ENCODE results near the gene SLIT3.

The SLIT3 gene

DNA sequence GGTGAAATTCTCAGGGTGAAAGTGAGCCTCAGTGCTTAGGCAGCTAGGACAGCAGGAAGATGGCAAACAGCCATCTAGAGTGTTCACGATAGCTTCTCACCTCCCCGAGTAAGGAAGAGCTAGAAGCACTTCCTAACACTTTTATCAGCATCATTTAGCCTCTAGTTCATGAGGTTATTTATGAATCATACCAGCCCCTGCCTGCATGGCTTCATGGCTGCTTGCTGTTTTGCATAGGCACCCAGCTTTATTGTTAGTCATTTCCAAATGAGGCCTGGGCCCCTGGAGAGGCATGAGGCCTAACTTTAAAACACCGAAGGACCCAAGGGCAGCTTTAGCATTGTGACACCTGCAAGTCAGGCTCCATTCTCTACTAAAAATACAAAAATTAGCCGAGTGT lies 586.9 kb downstream of the SLIT3 start:
- DNase-seq = no peak

DNA sequence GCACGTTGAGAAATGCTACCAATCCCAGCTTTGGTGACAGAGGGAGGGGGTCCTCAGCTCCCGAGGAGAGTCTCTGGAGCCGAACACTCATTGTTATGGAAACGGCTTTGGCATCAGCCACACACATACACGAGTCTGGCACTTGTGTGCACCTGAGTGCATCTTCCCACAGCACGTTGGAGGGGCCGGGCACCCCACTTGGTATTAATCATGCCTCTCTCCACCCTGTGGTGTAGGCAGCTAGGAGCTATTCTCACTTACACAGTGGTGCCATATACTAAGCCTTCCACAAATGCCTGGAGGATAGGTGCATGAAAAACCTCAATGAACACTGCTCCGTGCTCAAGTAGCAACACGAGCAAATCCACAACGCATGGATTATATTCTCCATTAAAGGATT lies 587.9 kb downstream of the SLIT3 start:
- DNase-seq = no peak

DNA sequence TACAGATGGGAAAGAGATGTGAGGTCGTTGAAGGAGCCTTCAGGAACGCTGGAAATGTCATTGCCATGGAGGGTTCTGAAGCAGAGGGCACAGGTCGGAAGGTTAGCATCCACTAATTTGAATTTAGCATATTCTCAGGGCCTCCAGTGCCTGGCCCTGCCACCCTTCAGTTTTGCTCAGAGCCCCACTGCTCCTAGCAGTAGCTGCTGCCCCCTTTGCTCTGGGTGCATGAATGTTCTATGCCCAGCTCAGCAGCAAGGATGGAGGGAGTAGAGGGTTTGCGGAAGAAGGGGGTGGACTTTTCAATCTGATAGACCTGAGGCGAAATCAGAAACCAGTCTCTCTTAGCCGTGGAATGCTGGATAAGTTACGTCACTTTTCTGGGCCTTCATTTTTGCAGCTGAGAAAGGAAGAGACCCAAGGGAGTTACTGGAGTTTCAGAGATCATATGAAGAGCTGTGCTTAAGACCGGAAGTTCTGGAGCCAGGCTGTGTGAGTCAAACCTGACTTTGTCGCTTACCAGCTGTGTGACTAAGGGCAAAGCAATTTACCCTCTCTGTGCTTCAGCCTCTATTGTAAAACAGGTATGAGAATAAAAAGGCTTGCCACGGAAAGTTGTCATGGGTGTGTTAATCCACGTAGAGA lies 588.5 kb downstream of the SLIT3 start:
- DNase-seq = no peak

DNA sequence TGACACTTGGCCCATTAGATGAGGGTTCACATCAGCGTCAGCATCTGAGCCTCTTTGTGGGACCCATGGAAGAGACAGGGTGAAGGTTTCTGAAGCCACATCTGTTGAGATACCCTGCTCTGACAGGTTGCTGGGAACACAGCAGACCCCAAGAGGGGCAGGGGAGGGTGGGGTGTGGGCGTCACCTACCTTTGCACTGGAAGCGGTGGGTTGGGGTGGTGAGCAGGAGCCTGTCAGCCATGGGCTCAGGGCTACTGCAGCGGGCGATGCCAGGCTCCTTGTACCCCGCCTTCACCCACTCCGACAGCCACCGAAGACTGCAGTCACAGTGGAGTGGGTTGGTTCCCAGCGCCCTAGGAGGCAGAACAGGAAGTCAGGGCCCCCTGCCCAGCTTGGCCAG lies 590.2 kb downstream of the SLIT3 start:
- no peak for DNase-seq

DNA sequence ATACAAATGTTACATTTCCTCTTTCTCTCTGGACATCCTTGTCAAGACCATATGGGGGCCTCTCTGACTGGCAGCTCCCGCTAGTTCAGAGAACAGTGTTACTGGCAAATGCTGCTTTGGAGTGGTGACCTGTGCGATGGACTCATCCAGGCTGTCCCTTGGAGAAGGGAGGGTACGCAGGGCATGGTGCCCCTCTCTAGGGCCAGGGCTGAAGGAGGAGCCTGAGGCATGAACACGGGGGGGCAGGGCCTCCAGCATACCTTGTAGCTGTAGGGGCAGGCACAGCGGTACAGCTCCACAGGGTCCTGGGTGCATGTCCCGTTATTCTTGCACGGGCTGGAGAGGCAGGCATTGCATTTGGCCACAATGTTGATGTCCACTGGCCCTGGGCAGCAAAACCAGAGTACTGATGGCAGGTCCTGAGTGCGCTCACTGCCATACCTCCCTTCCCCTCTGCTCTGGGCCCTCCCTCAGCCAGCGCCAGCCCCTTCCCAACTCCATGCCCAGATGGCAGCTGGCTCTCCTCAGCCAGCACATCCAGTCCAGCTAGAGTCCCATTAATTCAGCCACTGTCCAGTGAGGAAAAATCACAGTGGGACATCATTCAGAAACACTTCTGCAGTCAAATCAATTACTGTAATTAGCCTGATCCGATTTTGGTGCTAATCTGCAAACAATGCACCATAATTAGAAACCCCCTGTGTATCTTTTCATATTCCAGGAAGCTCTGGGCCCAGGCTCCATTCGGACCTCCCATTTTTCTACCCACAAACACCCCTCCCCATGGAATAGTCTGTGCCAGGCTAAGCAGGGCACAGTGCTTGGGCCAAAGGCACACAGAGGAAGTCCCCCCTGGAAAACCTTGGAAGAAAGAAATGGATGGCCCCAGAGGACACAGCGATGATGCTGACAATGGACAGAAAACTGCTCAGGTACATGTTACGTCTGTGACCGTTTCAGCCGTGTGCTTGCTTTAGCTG lies 592.9 kb downstream of the SLIT3 start:
- no peak for DNase-seq

DNA sequence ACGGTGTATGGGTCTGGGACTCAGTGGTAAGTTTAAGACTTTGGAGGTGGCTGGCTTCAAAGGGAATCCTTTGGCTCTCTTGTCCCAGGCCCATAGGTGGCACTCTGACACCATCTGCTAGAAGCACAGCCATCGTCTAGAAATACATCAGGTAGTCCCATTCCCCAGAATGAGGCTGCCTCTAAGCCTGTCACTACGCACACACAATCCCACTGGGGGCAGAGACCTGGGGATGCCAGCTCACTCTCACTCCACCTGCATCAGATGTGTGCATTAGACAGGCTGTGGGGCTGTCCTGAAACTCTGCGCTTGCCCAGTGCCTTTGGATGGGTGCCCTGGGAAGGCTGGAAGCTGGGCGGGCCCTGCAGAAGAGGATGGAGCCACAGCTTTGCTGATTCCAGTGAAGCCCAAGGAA lies 594.3 kb downstream of the SLIT3 start:
- DNase-seq = no peak

DNA sequence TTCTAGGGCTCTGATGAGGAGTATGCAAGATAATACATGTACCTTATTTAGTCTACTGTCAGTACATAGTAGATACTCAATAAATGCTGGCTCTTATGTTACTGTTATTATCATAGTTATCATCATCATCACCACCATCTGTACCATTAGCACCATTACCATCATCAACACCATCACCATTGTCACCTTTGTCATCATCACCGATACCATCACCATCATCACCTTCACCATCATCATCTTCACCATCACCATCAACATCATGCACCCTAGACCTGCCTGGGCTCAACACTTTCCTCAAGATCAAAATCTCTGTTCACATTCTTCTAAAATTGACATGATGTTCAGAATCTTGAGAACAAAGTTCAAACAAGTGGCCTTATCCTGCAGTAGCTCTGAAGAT lies 595.6 kb downstream of the SLIT3 start:
- DNase-seq = no peak

DNA sequence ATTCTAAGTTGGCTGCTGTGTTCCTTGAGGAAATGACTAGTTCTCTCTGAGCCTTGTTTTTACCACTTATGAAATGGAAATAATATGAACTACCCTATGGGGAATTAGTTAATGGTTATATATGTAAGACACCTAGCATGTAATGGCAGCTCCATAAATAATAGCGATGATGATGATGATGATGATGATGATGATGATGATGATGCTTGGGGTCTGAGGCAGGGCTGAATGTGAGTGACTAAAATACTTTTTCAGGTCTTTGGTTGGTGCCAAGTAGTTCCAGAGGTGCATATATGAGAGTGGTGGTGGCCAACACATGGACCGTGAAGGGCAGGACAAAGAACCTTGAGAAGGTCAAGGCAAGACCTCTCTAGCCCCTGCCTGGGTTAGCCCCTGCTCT lies 598.4 kb downstream of the SLIT3 start:
- DNase-seq = no peak

DNA sequence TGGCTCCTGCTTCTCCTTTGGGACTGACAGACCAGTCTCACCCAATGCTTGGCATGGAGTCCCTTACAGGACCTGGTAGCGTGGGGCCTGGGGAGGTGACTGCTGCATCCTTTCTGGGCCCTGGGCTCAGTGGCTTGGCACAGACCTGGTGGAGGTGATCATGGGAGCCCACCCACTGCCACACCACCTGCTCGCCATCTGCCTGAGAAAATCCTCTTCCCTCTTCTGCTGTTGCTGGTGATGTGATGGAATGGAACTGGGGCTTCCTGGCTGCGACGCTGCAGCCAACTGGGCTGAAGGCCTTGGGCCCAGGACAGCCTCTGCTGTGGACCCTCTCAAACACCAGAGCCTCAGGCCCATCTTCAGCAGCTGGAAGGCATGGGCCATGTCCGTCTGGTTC lies 599.3 kb downstream of the SLIT3 start:
- no peak for DNase-seq

DNA sequence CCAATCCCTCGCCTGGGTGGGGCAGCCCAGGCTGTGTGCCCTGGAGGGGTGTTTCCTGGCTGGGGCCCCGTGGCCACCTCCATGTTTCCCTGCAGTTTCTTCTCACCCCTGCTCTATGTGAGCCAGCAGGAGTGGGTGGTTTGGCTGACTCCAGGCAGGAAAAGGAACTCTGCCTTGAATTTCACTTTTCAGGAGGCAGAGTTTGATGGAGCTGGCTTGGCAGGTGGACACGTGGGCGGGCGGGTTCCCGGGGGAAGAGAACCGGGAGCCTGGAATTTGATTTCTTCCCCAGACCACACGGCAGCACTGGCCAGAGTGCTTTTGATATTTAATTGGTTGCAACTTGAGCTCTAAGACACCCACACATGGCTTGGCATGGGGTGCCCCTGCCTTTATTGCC lies 601.9 kb downstream of the SLIT3 start:
- DNase-seq = no peak

DNA sequence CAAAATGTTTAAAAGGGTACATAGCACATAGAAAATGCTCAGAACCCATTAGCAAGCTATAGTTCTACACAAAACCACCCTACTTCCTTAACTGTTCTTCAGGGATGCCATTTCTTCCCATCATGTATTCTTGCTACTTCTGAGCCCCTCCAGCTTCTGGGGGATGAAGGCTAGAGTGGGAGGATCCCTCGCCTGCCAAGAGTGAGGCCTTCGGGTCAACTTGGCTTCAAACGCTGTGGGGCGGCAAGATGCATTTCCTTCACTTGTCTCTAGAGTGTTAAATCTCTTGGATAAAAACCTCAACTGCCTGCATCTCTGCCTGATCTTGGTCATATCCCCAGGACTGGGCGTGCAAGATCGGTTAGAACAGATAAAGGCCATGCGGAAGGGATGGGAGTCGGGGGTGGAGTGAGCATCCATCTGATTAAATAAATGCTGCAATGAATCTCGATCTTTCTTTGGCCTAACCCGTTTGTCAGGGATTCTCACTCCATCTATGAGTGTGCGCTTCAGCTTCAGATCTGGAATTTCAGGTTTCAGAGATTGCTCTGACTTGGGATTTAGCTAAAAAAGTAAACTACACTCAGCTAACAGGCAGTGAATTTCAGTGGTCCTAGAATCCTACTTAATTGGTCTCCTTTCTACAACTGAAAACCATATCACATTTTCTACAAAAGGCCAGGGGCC lies 603.8 kb downstream of the SLIT3 start:
- DNase-seq = no peak

DNA sequence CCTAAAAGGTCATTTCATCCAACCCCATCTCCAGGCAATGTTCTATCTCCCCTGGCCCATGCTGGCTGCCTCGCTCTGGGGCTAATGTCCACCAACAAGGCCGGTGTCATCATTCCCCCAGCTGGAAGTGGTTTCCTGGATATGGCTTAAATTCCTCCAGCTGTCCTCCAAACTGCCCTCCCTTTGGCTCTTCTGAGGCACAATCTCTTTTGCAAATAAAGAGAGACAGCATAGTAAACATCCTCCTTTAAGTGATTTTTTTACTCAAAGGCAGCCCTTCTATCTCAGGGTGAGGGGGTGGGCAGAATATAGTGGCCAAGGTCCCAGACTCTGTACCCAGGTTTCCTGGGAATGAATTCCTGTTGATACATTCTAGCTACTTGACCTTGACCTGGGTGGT lies 604.3 kb downstream of the SLIT3 start:
- DNase-seq = no peak

DNA sequence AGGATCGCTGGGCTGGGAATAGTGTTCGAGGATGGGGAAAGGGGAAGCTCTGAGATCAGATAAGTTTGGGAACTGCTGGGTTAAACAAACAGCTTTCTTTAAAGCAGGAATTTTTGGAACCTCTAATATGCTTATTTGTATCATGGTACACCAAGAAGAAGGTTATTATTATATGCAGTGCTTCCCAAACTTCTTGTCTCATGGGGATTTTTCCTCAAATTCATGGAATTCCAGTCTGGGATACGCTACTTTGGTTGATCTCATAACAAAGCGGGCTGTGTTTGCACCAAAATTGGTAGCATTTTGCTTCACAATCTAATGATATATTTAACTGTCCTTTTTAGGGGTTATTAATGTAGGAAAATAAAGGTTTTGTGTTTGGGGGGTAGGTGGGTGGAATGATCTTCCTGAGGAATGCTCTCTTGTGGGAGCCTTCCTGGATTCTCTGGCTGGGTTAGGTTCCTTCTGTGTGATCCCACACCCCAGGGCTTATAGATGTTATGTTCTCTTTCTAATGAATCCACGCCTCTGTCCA lies 605.6 kb downstream of the SLIT3 start:
- no peak for DNase-seq

DNA sequence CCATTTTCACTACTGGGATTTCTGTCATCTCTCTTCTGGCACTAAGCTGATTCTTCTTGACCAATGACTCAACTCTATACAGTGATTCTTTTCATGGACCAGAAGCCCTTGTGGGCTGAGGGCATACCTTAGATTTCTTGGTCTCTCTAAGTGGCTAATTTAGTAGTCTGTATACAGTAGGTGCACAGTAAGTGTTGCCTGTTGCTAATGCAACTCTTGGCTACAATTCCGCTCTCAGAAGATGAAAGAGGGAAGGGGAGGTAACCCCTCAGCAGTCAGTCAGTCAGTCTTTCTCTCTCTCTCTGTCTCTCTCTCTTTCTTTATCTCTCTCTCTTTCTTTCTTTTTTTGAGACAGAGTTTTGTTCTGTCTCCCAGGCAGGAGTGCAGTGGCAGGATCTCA lies 606.6 kb downstream of the SLIT3 start:
- no peak for DNase-seq

DNA sequence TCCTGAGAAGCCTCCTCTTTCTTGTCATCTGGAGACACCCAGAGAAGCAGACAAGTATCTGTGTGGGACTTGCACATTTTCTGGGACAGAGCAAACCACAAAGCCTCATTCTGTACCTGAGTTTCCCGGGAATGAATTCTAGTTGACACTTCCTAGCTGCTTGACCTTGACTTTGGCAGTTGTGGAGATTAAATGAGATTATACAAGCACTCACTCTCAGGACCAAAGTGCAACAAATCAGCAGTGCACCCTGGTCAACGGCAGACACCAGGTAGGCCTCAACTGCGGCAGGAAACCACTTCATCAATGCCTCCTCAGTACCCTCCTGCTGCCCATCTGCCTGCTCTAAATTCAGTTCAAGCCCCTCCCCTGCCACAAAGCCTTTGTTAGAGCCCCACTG lies 607.1 kb downstream of the SLIT3 start:
- no peak for DNase-seq

DNA sequence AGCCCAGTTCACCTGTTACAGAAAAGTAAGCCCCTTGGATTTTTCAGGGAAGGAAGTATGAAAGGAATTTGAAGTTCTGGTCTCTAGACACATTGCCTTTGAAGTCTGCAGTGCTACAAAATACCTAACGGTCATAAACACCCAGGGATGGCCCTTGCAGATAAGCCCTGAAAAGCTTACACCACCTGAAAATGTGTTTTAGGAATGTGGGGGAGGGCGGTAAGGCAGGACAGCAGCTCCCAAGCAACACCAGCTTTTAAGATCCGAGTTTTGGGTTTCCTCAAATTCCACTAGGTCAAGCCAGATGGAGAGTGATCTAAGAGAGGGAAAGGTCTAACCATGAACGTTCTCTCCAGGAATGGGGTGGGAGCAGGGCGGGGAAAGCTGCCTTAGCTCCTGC lies 607.6 kb downstream of the SLIT3 start:
- no peak for DNase-seq

DNA sequence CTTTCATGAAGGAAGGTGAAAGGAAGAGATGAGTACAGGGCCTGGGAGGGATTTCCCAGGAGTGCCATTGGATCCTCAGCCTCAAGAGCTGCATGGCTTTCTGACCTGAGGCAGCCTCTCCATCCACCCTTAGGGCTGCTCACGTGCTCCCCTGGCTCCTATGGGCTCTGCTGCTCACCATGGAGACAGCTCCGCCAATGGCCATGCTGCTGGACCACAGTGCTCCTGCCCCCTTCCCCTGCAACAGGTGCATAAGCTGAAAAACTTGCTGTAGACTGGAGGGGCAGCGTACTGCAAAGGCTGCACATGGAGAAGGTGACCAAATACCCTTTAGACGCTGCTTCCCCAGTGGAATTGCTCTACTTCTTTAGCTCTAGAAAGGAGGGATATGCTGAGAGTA lies 609.0 kb downstream of the SLIT3 start:
- no peak for DNase-seq

DNA sequence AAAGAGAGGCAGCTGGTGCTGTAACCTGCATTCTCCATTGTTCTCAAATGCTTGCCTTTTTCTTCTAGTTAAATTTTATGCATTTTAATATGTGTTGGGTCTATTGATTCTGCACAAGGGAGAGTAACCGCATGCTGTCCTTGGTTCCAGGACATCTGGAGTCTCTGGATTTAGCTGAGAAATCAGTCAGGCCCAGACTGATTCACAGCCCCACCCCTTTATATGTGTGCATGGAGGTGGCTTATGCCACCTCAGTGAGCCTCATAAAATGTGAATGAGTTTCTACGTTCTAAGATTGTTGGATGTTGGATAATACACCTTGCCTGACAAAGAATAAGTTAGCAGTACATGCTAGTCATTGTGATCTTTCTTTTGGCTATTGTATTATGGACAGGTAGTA lies 611.7 kb downstream of the SLIT3 start:
- DNase-seq = no peak

DNA sequence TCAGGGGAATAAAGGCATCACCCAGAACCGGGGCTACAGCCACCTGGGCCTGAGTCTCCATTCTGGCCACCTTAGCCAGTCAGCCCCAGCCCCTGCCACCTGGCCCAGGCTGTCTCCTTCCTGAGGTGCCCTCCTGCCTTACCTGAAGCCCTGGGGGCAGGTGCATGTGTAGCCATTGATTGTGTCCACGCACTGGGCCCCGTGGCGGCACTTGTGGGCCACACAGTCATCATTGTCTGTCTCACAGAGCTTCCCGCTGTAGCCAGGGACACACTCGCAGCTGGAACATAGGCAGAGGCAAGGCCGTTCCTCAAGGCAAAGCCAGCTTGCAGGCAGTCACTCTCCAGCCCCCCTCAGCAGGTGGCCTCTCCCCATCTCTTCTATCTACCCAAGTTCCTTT lies 614.1 kb downstream of the SLIT3 start:
- no peak for DNase-seq

DNA sequence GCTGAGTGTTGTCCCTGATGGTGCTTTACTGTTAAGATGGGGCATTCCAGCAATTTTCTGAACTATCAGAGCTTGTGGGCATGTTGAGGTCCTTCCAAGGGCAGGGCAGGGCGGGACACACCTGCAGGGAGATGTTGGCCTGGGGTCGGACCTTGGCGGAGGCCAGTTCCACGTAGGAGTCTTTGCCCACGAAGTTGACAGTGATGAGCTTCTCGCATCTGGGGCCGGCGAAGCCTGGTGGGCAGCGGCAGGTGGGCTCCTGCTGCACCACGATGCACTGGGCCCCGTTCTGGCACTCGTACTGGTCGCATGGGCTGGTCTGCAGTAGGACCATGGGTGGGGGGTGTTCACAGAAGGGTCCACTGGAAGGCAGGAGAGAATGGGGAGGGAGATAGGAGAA lies 615.4 kb downstream of the SLIT3 start:
- no peak for DNase-seq

DNA sequence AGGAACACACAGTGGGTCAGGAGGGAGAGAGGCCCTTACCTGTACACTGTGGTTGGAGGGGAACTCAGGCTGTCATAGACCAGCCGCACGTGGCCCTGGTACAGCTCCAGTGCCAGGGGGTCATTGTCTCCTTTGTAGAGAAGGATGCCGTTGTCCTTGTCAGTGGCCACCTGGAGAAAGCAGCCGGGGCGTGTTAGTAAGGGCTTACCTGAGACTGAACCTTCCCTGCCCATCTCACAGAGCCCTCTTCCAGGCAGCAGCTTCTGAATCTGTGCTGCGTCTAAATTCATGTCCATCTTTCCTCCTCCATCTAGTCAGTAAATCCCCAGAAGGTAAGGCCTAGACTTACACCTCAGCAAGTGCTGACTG lies 617.0 kb downstream of the SLIT3 start:
- DNase-seq = no peak

DNA sequence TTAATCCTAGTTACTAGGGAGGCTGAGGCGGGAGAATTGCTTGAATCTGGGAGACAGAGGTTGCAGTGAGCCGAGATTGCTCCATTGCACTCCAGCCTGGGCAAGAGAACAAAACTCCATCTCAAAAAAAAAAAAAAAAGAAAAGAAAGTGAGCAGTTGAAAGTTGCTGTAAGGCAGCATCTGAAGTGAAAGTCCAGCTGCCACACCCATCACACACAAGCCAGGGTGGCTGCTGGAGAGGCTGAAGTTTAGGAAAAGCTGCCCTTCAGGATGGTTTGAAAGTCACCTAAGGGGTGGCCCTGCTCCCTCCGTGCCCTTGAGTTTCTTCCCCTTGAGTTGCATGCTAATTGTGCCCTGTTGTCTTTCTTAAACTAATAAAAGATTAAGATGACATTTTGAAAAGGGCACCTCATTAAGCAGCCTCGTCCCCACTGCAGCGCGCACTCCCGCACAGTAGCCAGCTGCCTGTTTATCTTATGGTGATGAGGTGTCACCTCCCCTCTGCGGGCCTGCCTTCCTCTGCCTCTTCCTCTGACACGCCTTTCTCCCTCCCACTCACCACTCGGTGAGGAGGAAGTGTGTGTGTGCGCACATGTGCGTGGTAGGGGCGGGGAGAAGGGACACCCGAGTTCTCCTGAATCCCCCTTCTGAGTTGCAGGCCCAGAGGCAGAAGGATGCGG lies 617.6 kb downstream of the SLIT3 start:
- no peak for DNase-seq

DNA sequence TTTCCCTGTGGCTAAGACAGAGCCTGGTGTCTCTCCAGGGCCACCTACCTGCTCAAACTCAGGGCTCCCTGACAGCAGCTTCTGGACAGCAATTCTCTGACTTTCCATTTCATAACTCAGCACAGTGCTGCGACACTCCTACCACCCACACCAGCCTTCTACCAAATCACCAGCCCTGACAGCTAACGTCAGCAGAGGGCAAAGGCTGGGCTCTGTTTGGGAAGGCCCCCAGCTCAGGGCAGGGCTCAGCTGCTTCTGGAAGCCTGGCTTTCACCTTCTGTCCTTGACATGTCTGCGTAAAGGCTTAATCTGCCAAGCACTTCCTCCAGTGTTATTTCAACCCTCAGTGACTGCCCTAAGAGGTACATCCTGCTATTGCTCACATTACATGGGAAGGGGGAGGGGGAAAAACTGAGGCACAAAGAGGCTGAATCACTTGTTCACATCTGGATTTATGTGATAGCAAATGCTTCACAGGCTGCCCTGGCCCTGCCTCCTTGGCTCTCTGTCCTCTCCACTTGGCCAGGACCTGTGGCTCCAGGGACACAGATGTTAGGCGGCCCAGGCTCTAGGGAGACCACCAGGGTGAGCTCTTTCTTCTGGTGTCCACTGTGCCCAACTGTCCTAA lies 619.3 kb downstream of the SLIT3 start:
- no peak for DNase-seq

All from NK-92 treated with Interleukin-12 subunit alpha and Interleukin-12 subunit beta, amount 100 ng/mL, for 24 hours (cell line).